GM23248 (cell line): ENCODE data around the gene SRRM5. TPM values are rescaled to one million over a fixed set of nuclear protein-coding genes. Genes with fewer than 3 reads are reported as not detected.
"Not testable (repeated sequence)": the region's sequence is repeated elsewhere in the genome, so short reads cannot be mapped to it uniquely, and the experiment has no call there.

Experiments
- DNase-seq: peaks from one replicate; pipeline ENCODE4 v3.0.0-alpha.2; 2015
- H2AFZ ChIP-seq: fragments of 200-600 bp; sonication (generic); 2 replicates; pipeline ENCODE4 v1.6.1; 2016; ENCODE audit warnings: antibody characterized with exemption
- H3F3A ChIP-seq: fragments of 200-600 bp; sonication (generic); 2 replicates; pipeline ENCODE4 v1.6.1; 2016; ENCODE audit warnings: mild to moderate bottlenecking, antibody characterized with exemption, mixed run types; ENCODE audit not compliant: insufficient read depth
- H3K27ac ChIP-seq: fragments of 200-600 bp; sonication (generic); 2 replicates; pipeline ENCODE4 v1.5.1; 2016; ENCODE audit warnings: mild to moderate bottlenecking
- H3K27me3 ChIP-seq: fragments of 200-600 bp; sonication (generic); replicated peaks from 2 replicates; pipeline ENCODE4 v1.6.1; 2016; ENCODE audit warnings: mild to moderate bottlenecking; ENCODE audit not compliant: insufficient read depth
- H3K36me3 ChIP-seq: fragments of 200-600 bp; sonication (generic); 2 replicates; pipeline ENCODE4 v1.6.1; 2016; ENCODE audit warnings: low read depth, mild to moderate bottlenecking
- H3K4me1 ChIP-seq: fragments of 200-600 bp; sonication (generic); 2 replicates; pipeline ENCODE4 v1.6.1; 2016; ENCODE audit warnings: mild to moderate bottlenecking; ENCODE audit not compliant: insufficient read depth
- H3K4me2 ChIP-seq: fragments of 200-600 bp; sonication (generic); one replicate; pipeline ENCODE4 v1.6.1; 2016; ENCODE audit warnings: mild to moderate bottlenecking; ENCODE audit not compliant: unreplicated experiment
- H3K4me3 ChIP-seq: fragments of 200-600 bp; sonication (generic); 2 replicates; pipeline ENCODE4 v1.5.1; 2016; ENCODE audit warnings: mild to moderate bottlenecking
- H3K79me2 ChIP-seq: fragments of 200-600 bp; sonication (generic); 2 replicates; pipeline ENCODE4 v1.6.1; 2016; ENCODE audit warnings: mild to moderate bottlenecking; ENCODE audit not compliant: insufficient read depth
- H3K9ac ChIP-seq: fragments of 200-600 bp; sonication (generic); 2 replicates; pipeline ENCODE4 v1.6.1; 2016; ENCODE audit warnings: mild to moderate bottlenecking
- H3K9me2 ChIP-seq: fragments of 200-600 bp; sonication (generic); 2 replicates; pipeline ENCODE4 v1.6.1; 2016; ENCODE audit warnings: mixed run types, mild to moderate bottlenecking, moderate library complexity; ENCODE audit not compliant: insufficient read depth
- H3K9me3 ChIP-seq: fragments of 200-600 bp; sonication (generic); one replicate; pipeline ENCODE4 v1.6.1; 2017; ENCODE audit warnings: low read depth
- H4K20me1 ChIP-seq: fragments of 200-600 bp; sonication (generic); 2 replicates; pipeline ENCODE4 v1.6.0; 2016; ENCODE audit not compliant: insufficient read depth
- EZH2 ChIP-seq: fragments of 200-600 bp; sonication (generic); IDR thresholded peaks from 2 replicates; pipeline ENCODE4 v1.6.1; 2018; ENCODE audit warnings: antibody characterized with exemption, mild to moderate bottlenecking; ENCODE audit not compliant: insufficient read depth, poor library complexity, severe bottlenecking
- EZH2phosphoT487 ChIP-seq: fragments of 200-600 bp; sonication (generic); IDR thresholded peaks from 2 replicates; pipeline ENCODE4 v1.6.1; 2018; ENCODE audit warnings: antibody characterized with exemption, moderate library complexity, mild to moderate bottlenecking, low read depth; ENCODE audit not compliant: insufficient read depth
- WGBS, 2 experiments: methylation state at CpG; one replicate each; pipeline ENCODE4 v1.1.6; 2015 to 2017; ENCODE audit warnings: low lambda C conversion rate in 2 of 2, low coverage in 1 of 2; ENCODE audit errors: missing lambda C conversion rate in 2 of 2; 5-methylcytosine and 5-hydroxymethylcytosine counted together
- in situ Hi-C: fragments of 300-500 bp; cut with MboI; formaldehyde crosslinking; loops from 2 replicates; pipeline ENCODE4 v1.15.0; 2020
- polyA plus RNA-seq: library from polyadenylated mRNA; unstranded; fragments of >200 nt; fragmentation: Nextera tagmentation; extraction: Ambion mirVana; gene quantifications from 2 replicates; pipeline ENCODE4 v1.2.1, GENCODE V29; 2016
- total RNA-seq: library from RNA; depleted of rRNA; stranded (reverse); fragments of >200 nt; shearing (Covaris generic); gene quantifications from 2 replicates; pipeline ENCODE4 v1.2.3, GENCODE V29; 2014

SRRM5 gene
- total and polyA plus RNA-seq, 2 experiments from 2014 or later = not detected

- H3K9me2 ChIP-seq = no peaks in the 10 kb centered on the region
- H3K9ac ChIP-seq = no peak overlapping the region
- H3K4me3 ChIP-seq = no peak overlapping the region
- H4K20me1 ChIP-seq = no peaks in the 10 kb centered on the region
- peaks cover 21% of the 10 kb centered on the region for H3K27me3 ChIP-seq
- TF ChIP-seq EZH2 (no peak), EZH2phosphoT487 (no peak)
- in situ Hi-C loops = no loop called here
- no peaks in the 10 kb centered on the region for H3K79me2 ChIP-seq
- 0 out of 2 replicates have a peak overlapping the region, but pooled peaks have one; percentile 78 for H2AFZ ChIP-seq
- 0 out of 2 replicates have a peak, but pooled peaks cover 10% of the 10 kb centered on the region for H3F3A ChIP-seq
- no peak overlapping the region for H3K27ac ChIP-seq
- H3K36me3 ChIP-seq = no peaks in the 10 kb centered on the region
- DNase-seq = no peak
- WGBS, 2 experiments = 15 to 48% methylated on average over 2 to 5 of the region's 5 CpGs
- peaks cover 15% of the 10 kb centered on the region for H3K4me1 ChIP-seq
- peak overlapping the region; percentile 74 for H3K4me2 ChIP-seq
- no peaks in the 10 kb centered on the region for H3K9me3 ChIP-seq
These were observed 22.6 kb downstream of the SRRM5 start for GRCh38 chr19:43634506-43634871.

GRCh38 chr19:43634872-43635560 lies 23.1 kb downstream of the SRRM5 start:
- no peak overlapping the region for H3K9ac ChIP-seq
- no peaks in the 10 kb centered on the region for H3K9me2 ChIP-seq
- H3K27ac ChIP-seq = no peak overlapping the region
- in situ Hi-C loops = no loop called here
- H3K79me2 ChIP-seq = no peaks in the 10 kb centered on the region
- H4K20me1 ChIP-seq = no peaks in the 10 kb centered on the region
- peak overlapping the region; percentile 74 for H3K4me2 ChIP-seq
- H3K9me3 ChIP-seq = no peaks in the 10 kb centered on the region
- peaks cover 15% of the 10 kb centered on the region for H3K4me1 ChIP-seq
- H3K36me3 ChIP-seq = no peaks in the 10 kb centered on the region
- peaks cover 21% of the 10 kb centered on the region for H3K27me3 ChIP-seq
- 0 out of 2 replicates have a peak, but pooled peaks cover 10% of the 10 kb centered on the region for H3F3A ChIP-seq
- DNase-seq = peak; percentile 43
- 6 to 7% methylated on average over 13 to 17 of the region's 17 CpGs for WGBS, 2 experiments
- 0 out of 2 replicates have a peak overlapping the region, but pooled peaks have one; percentile 4 for H3K4me3 ChIP-seq
- no peak for TF ChIP-seq EZH2
- peak overlapping the region; percentile 78 for H2AFZ ChIP-seq

GRCh38 chr19:43635561-43635940 lies 23.7 kb downstream of the SRRM5 start:
- H3K9ac ChIP-seq, H4K20me1 ChIP-seq, H3K79me2 ChIP-seq, DNase-seq, H3K9me3 ChIP-seq, in situ Hi-C loops, H3K27ac ChIP-seq, H3K36me3 ChIP-seq, H3K9me2 ChIP-seq: not testable (repeated sequence)
- Histone ChIP-seq H3K27me3 (peaks cover 24% of the 10 kb centered on the region), H2AFZ (peak overlapping the region; percentile 78), H3K4me3 (0 out of 2 replicates have a peak overlapping the region, but pooled peaks have one; percentile 4), H3K4me2 (peak overlapping the region; percentile 74), H3F3A (0 out of 2 replicates have a peak, but pooled peaks cover 10% of the 10 kb centered on the region), H3K4me1 (peaks cover 15% of the 10 kb centered on the region)
- WGBS, 2 experiments = 12 to 30% methylated on average over 2 of the region's 2 CpGs

- peak; percentile 37 for DNase-seq
- Histone ChIP-seq H3K9me2 (no peaks in the 10 kb centered on the region), H3F3A (0 out of 2 replicates have a peak, but pooled peaks cover 10% of the 10 kb centered on the region), H2AFZ (no peak overlapping the region), H3K4me1 (peaks cover 15% of the 10 kb centered on the region), H4K20me1 (no peaks in the 10 kb centered on the region), H3K9ac (no peak overlapping the region), H3K79me2 (no peaks in the 10 kb centered on the region), H3K36me3 (no peaks in the 10 kb centered on the region), H3K27me3 (peaks cover 25% of the 10 kb centered on the region), H3K9me3 (no peaks in the 10 kb centered on the region), H3K4me3 (no peak overlapping the region), H3K4me2 (peak overlapping the region; percentile 27), H3K27ac (no peak overlapping the region)
- WGBS, 2 experiments = 58 to 64% methylated on average over 10 to 12 of the region's 14 CpGs
- in situ Hi-C loops = no loop called here
- no peak for TF ChIP-seq EZH2phosphoT487
- no peak for TF ChIP-seq EZH2
These were observed 24.3 kb downstream of the SRRM5 start for GRCh38 chr19:43636121-43636683.
